Stimulated activated CD4-positive, alpha-beta T cell treated with anti-CD3 and anti-CD28 coated beads, Interleukin-1b, Interleukin-23, amount 100 ng/mL, for 1 hour (primary cell): ENCODE measurements around the gene PARN.

Experiments
- DNase-seq, 2 donors: peaks; one replicate each; pipeline ENCODE4 v3.0.0-alpha.2; 2020; ENCODE audit warnings: low read depth in 2 of 2

Gene PARN

GRCh38 chr16:14529010-14529669, 100.9 kb downstream of the PARN start:
- peak in 1 of 2 donors; percentile 18 for DNase-seq

- no peak for DNase-seq
These were observed 101.8 kb downstream of the PARN start for GRCh38 chr16:14528306-14528705.

- DNase-seq, result no peak
These were observed 102.5 kb downstream of the PARN start for GRCh38 chr16:14527411-14528044.

GRCh38 chr16:14525596-14525995, 104.5 kb downstream of the PARN start:
- DNase-seq, result no peak

- DNase-seq, result no peak
These were observed 105.1 kb downstream of the PARN start for GRCh38 chr16:14524979-14525378.

- DNase-seq, result no peak
These were observed 106.4 kb downstream of the PARN start for GRCh38 chr16:14523632-14524031.

GRCh38 chr16:14522671-14523070, 107.4 kb downstream of the PARN start:
- no peak for DNase-seq

- DNase-seq, result no peak
These were observed 109.3 kb downstream of the PARN start for GRCh38 chr16:14520753-14521152.

- DNase-seq, result no peak
These were observed 115.1 kb downstream of the PARN start for GRCh38 chr16:14514967-14515366.

- DNase-seq, result no peak
These were observed 116.5 kb downstream of the PARN start for GRCh38 chr16:14513389-14514107.

GRCh38 chr16:14511800-14512135, 118.3 kb downstream of the PARN start:
- no peak for DNase-seq

GRCh38 chr16:14510939-14511799, 118.9 kb downstream of the PARN start:
- no peak for DNase-seq

- no peak for DNase-seq
These were observed 119.5 kb downstream of the PARN start for GRCh38 chr16:14510581-14510938.

- no peak for DNase-seq
These were observed 120.4 kb downstream of the PARN start for GRCh38 chr16:14509675-14510132.

GRCh38 chr16:14509055-14509454, 121.0 kb downstream of the PARN start:
- no peak for DNase-seq

GRCh38 chr16:14505846-14506245, 124.2 kb downstream of the PARN start:
- DNase-seq, result no peak

GRCh38 chr16:14502932-14503741, 126.9 kb downstream of the PARN start:
- DNase-seq, result no peak

GRCh38 chr16:14502256-14502875, 127.7 kb downstream of the PARN start:
- no peak for DNase-seq

GRCh38 chr16:14501331-14502255, 128.5 kb downstream of the PARN start:
- DNase-seq, result no peak

- no peak for DNase-seq
These were observed 129.3 kb downstream of the PARN start for GRCh38 chr16:14500791-14501190.
